HG03571 (cell line): ENCODE data around the gene PPFIBP1.
"Not testable (repeated sequence)": the region's sequence is repeated elsewhere in the genome, so short reads cannot be mapped to it uniquely, and the experiment has no call there.

Experiments used
- ATAC-seq: cut with Tn5 transposase; IDR thresholded peaks from one replicate; pipeline ENCODE4 v1.9.1; 2021; ENCODE audit not compliant: unreplicated experiment

The PPFIBP1 gene

GRCh38 chr12:27588776-27589175 is 64.8 kb downstream of the PPFIBP1 start:
- no peak for ATAC-seq

- no peak for ATAC-seq
These were observed 65.4 kb downstream of the PPFIBP1 start for GRCh38 chr12:27589419-27589818.

- ATAC-seq, result not testable (repeated sequence)
These were observed 67.7 kb downstream of the PPFIBP1 start for GRCh38 chr12:27591698-27592097.

- ATAC-seq, result no peak
These were observed 68.5 kb downstream of the PPFIBP1 start for GRCh38 chr12:27592548-27592947.

GRCh38 chr12:27593266-27593665 is 69.3 kb downstream of the PPFIBP1 start:
- ATAC-seq, result no peak

- ATAC-seq, result no peak
These were observed 71.2 kb downstream of the PPFIBP1 start for GRCh38 chr12:27595231-27595642.

GRCh38 chr12:27598866-27599265 is 74.9 kb downstream of the PPFIBP1 start:
- ATAC-seq, result not testable (repeated sequence)

- not testable (repeated sequence) for ATAC-seq
These were observed 77.2 kb downstream of the PPFIBP1 start for GRCh38 chr12:27601056-27601828.

- no peak for ATAC-seq
These were observed 78.5 kb downstream of the PPFIBP1 start for GRCh38 chr12:27602516-27602915.

GRCh38 chr12:27604431-27604830 is 80.4 kb downstream of the PPFIBP1 start:
- no peak for ATAC-seq

- ATAC-seq, result no peak
These were observed 83.0 kb downstream of the PPFIBP1 start for GRCh38 chr12:27606986-27607385.

GRCh38 chr12:27607591-27607990 is 83.6 kb downstream of the PPFIBP1 start:
- ATAC-seq, result no peak

GRCh38 chr12:27608890-27609289 is 84.9 kb downstream of the PPFIBP1 start:
- no peak for ATAC-seq

- ATAC-seq, result no peak
These were observed 86.4 kb downstream of the PPFIBP1 start for GRCh38 chr12:27610374-27610773.

- ATAC-seq, result no peak
These were observed 90.4 kb downstream of the PPFIBP1 start for GRCh38 chr12:27614386-27614785.

- ATAC-seq, result no peak
These were observed 90.9 kb downstream of the PPFIBP1 start for GRCh38 chr12:27614866-27615265.

- ATAC-seq, result no peak
These were observed 91.4 kb downstream of the PPFIBP1 start for GRCh38 chr12:27615331-27615891.

GRCh38 chr12:27616356-27617142 is 92.5 kb downstream of the PPFIBP1 start:
- ATAC-seq, result no peak

- ATAC-seq, result no peak
These were observed 94.8 kb downstream of the PPFIBP1 start for GRCh38 chr12:27618836-27619235.

- ATAC-seq, result no peak
These were observed 95.3 kb downstream of the PPFIBP1 start for GRCh38 chr12:27619308-27619707.

GRCh38 chr12:27620121-27620520 is 96.1 kb downstream of the PPFIBP1 start:
- no peak for ATAC-seq
